GM19467 (cell line): ENCODE data around the gene ENO1.
"Not testable (repeated sequence)": the region's sequence is repeated elsewhere in the genome, so short reads cannot be mapped to it uniquely, and the experiment has no call there.

Source experiments
- ATAC-seq: cut with Tn5 transposase; IDR thresholded peaks from one replicate; pipeline ENCODE4 v1.9.1; 2021; ENCODE audit warnings: mild to moderate bottlenecking, moderate library complexity; ENCODE audit not compliant: unreplicated experiment

The ENO1 gene

GRCh38 chr1:8878448-8878697 is at the start of gene ENO1:
TSS of gene ENO1 (minus strand) at chr1:8878686. CDS start at chr1:8874908, 3,778 bp downstream.
- no peak for ATAC-seq

GRCh38 chr1:8926707-8927694 is 48.5 kb upstream of the ENO1 start:
- ATAC-seq = no peak

GRCh38 chr1:8925960-8926359 is 47.5 kb upstream of the ENO1 start:
- no peak for ATAC-seq

- no peak for ATAC-seq
Measured at GRCh38 chr1:8925406-8925805, 46.9 kb upstream of the ENO1 start.

GRCh38 chr1:8922962-8923361 is 44.5 kb upstream of the ENO1 start:
- ATAC-seq = no peak

- not testable (repeated sequence) for ATAC-seq
Measured at GRCh38 chr1:8917536-8917935, 39.0 kb upstream of the ENO1 start.

GRCh38 chr1:8915446-8915845 is 37.0 kb upstream of the ENO1 start:
- ATAC-seq = no peak

- no peak for ATAC-seq
Measured at GRCh38 chr1:8914466-8914865, 36.0 kb upstream of the ENO1 start.

- ATAC-seq = no peak
Measured at GRCh38 chr1:8913457-8913856, 35.0 kb upstream of the ENO1 start.

- no peak for ATAC-seq
Measured at GRCh38 chr1:8911416-8912309, 33.2 kb upstream of the ENO1 start.

- ATAC-seq = no peak
Measured at GRCh38 chr1:8910914-8911313, 32.4 kb upstream of the ENO1 start.

- no peak for ATAC-seq
Measured at GRCh38 chr1:8910331-8910730, 31.8 kb upstream of the ENO1 start.

GRCh38 chr1:8908388-8909151 is 30.1 kb upstream of the ENO1 start:
- no peak for ATAC-seq

GRCh38 chr1:8905582-8906191 is 27.2 kb upstream of the ENO1 start:
- no peak for ATAC-seq

GRCh38 chr1:8903908-8904650 is 25.6 kb upstream of the ENO1 start:
- no peak for ATAC-seq

- no peak for ATAC-seq
Measured at GRCh38 chr1:8903410-8903809, 24.9 kb upstream of the ENO1 start.

GRCh38 chr1:8902765-8903164 is 24.3 kb upstream of the ENO1 start:
- ATAC-seq = no peak

GRCh38 chr1:8900684-8901083 is 22.2 kb upstream of the ENO1 start:
- not testable (repeated sequence) for ATAC-seq

GRCh38 chr1:8899046-8899445 is 20.6 kb upstream of the ENO1 start:
- no peak for ATAC-seq

GRCh38 chr1:8898418-8898817 is 19.9 kb upstream of the ENO1 start:
- ATAC-seq = not testable (repeated sequence)
